Activated naive CD8-positive, alpha-beta T cell treated with anti-CD3 and anti-CD28 coated beads, Interleukin-2, amount 10 ng/mL, durations not matched to agents 7 days and 5 days (primary cell): ENCODE data around the gene ITGA7. TPM values are rescaled to one million over a fixed set of nuclear protein-coding genes. Genes with fewer than 3 reads are reported as not detected.

Experiments used
- ATAC-seq: fragments of 150-1000 bp; cut with Tn5 transposase; one replicate; pipeline ENCODE4 v1.10.0; 2021; ENCODE audit warnings: low read depth, moderate library complexity
- POLR2A ChIA-PET: fragments of 350-600 bp; sonication (Branson Sonifier 250); formaldehyde crosslinking; loops from one replicate; lab custom pipeline; 2021; ENCODE audit warnings: antibody characterized with exemption; lab: Charles Lee
- DNase-seq: peaks from one replicate; pipeline ENCODE4 v3.0.0; 2021
- H3K27ac Mint-ChIP-seq: one replicate; pipeline ENCODE4 v1.8.0; 2022; ENCODE audit warnings: mild to moderate bottlenecking, mixed read lengths
- H3K27me3 Mint-ChIP-seq: one replicate; pipeline ENCODE4 v1.8.0; 2022; ENCODE audit warnings: mild to moderate bottlenecking, moderate library complexity, mixed read lengths
- H3K36me3 Mint-ChIP-seq: one replicate; pipeline ENCODE4 v1.8.0; 2021; ENCODE audit warnings: mild to moderate bottlenecking, mixed read lengths
- H3K4me1 Mint-ChIP-seq: one replicate; pipeline ENCODE4 v1.8.0; 2021; ENCODE audit warnings: mixed read lengths
- H3K4me3 Mint-ChIP-seq: one replicate; pipeline ENCODE4 v1.8.0; 2022; ENCODE audit warnings: mild to moderate bottlenecking, moderate library complexity, mixed read lengths
- H3K9me3 Mint-ChIP-seq: one replicate; pipeline ENCODE4 v1.8.0; 2021; ENCODE audit warnings: mixed read lengths
- total RNA-seq, 2 experiments: library from RNA; stranded (reverse); gene quantifications; one replicate each; pipeline ENCODE4 v1.2.3, GENCODE V29; 2021

The ITGA7 gene
- total RNA-seq, 2 experiments from 2014 or later = 4.1 to 4.2 TPM

- POLR2A ChIA-PET = interaction anchor here (0.6 to 2.8 kb wide), 18 partner anchors 10 to 450 kb away, joined by 3 to 36 read pairs (median 5); partner anchors contain the start of genes BLOC1S1, CD63, ORMDL2 and PYM1
- no peaks in the 10 kb centered on the region for H3K9me3 Mint-ChIP-seq
- H3K4me3 Mint-ChIP-seq = peak overlapping the region; percentile 89
- H3K36me3 Mint-ChIP-seq = no peaks in the 10 kb centered on the region
- H3K27ac Mint-ChIP-seq = no peak overlapping the region
- no peak for DNase-seq
- ATAC-seq = no peak
- H3K27me3 Mint-ChIP-seq = peaks cover 4% of the 10 kb centered on the region
- peaks cover 32% of the 10 kb centered on the region for H3K4me1 Mint-ChIP-seq
Measured at GRCh38 chr12:55739025-55739378, 31.3 kb upstream of the ITGA7 start.

- DNase-seq = peak; percentile 73
- POLR2A ChIA-PET = interaction anchor here (0.6 to 2.8 kb wide), 19 partner anchors 9 to 451 kb away, joined by 3 to 36 read pairs (median 5); partner anchors contain the start of genes BLOC1S1, CD63, DNAJC14 and ORMDL2
- Mint-ChIP-seq H3K27me3 (peaks cover 4% of the 10 kb centered on the region), H3K27ac (peak overlapping the region; percentile 92), H3K9me3 (no peaks in the 10 kb centered on the region), H3K4me1 (peaks cover 32% of the 10 kb centered on the region), H3K4me3 (peak overlapping the region; percentile 89), H3K36me3 (no peaks in the 10 kb centered on the region)
- ATAC-seq = peak; percentile 74
Measured at GRCh38 chr12:55738123-55739024, 30.7 kb upstream of the ITGA7 start.

GRCh38 chr12:55737581-55738122 lies 29.9 kb upstream of the ITGA7 start:
- Mint-ChIP-seq H3K36me3 (no peaks in the 10 kb centered on the region), H3K27ac (peak overlapping the region; percentile 92), H3K9me3 (no peaks in the 10 kb centered on the region), H3K4me1 (peaks cover 31% of the 10 kb centered on the region), H3K27me3 (peaks cover 3% of the 10 kb centered on the region), H3K4me3 (peak overlapping the region; percentile 89)
- no peak for DNase-seq
- POLR2A ChIA-PET = interaction anchor here (0.6 to 2.8 kb wide), 14 partner anchors 8 to 380 kb away, joined by 3 to 36 read pairs (median 6); partner anchors contain the start of genes BLOC1S1, CD63, DNAJC14 and ORMDL2
- ATAC-seq = peak; percentile 19

GRCh38 chr12:55736780-55737580 lies 29.3 kb upstream of the ITGA7 start:
- ATAC-seq (peak; percentile 45), DNase-seq (peak; percentile 76)
- peak overlapping the region; percentile 92 for H3K27ac Mint-ChIP-seq
- POLR2A ChIA-PET = interaction anchor here (0.5 to 2.8 kb wide), 8 partner anchors 8 to 388 kb away, joined by 3 to 36 read pairs (median 8); partner anchors contain the start of genes BLOC1S1, CD63 and PYM1
- H3K27me3 Mint-ChIP-seq = no peaks in the 10 kb centered on the region
- H3K4me3 Mint-ChIP-seq = peak overlapping the region; percentile 89
- no peaks in the 10 kb centered on the region for H3K36me3 Mint-ChIP-seq
- no peaks in the 10 kb centered on the region for H3K9me3 Mint-ChIP-seq
- peaks cover 30% of the 10 kb centered on the region for H3K4me1 Mint-ChIP-seq

GRCh38 chr12:55736076-55736475 lies 28.4 kb upstream of the ITGA7 start:
- DNase-seq (no peak), ATAC-seq (no peak)
- Mint-ChIP-seq H3K4me3 (no peak overlapping the region), H3K4me1 (peaks cover 29% of the 10 kb centered on the region), H3K27ac (no peak overlapping the region), H3K36me3 (no peaks in the 10 kb centered on the region), H3K27me3 (no peaks in the 10 kb centered on the region), H3K9me3 (no peaks in the 10 kb centered on the region)
- POLR2A ChIA-PET = interaction anchor here (0.7 to 1.3 kb wide), 2 partner anchors 82 to 194 kb away, joined by 3 read pairs; partner anchors contain the start of gene ORMDL2

GRCh38 chr12:55734595-55734994 lies 26.9 kb upstream of the ITGA7 start:
- ATAC-seq (no peak), DNase-seq (no peak)
- Mint-ChIP-seq H3K4me1 (peaks cover 42% of the 10 kb centered on the region), H3K27ac (no peak overlapping the region), H3K27me3 (no peaks in the 10 kb centered on the region), H3K9me3 (no peaks in the 10 kb centered on the region), H3K36me3 (no peaks in the 10 kb centered on the region), H3K4me3 (no peak overlapping the region)
- POLR2A ChIA-PET = interaction anchor here (0.7 to 1.0 kb wide), 2 partner anchors 10 to 11 kb away, joined by 6 read pairs; no protein-coding TSS in a partner anchor

- Mint-ChIP-seq H3K9me3 (no peaks in the 10 kb centered on the region), H3K27ac (no peak overlapping the region), H3K4me3 (no peak overlapping the region), H3K36me3 (no peaks in the 10 kb centered on the region), H3K27me3 (no peaks in the 10 kb centered on the region), H3K4me1 (peaks cover 43% of the 10 kb centered on the region)
- POLR2A ChIA-PET = interaction anchor here (0.7 to 1.0 kb wide), 2 partner anchors 9 to 10 kb away, joined by 6 read pairs; no protein-coding TSS in a partner anchor
- DNase-seq = no peak
- ATAC-seq = no peak
Measured at GRCh38 chr12:55733858-55734257, 26.2 kb upstream of the ITGA7 start.

- peaks cover 38% of the 10 kb centered on the region for H3K4me1 Mint-ChIP-seq
- H3K27me3 Mint-ChIP-seq = no peaks in the 10 kb centered on the region
- DNase-seq (no peak), ATAC-seq (no peak)
- H3K27ac Mint-ChIP-seq = no peak overlapping the region
- POLR2A ChIA-PET = interaction anchor here (0.7 kb wide), 1 partner anchor 17 kb away, joined by 3 read pairs; the partner anchor contains the start of gene BLOC1S1
- no peaks in the 10 kb centered on the region for H3K9me3 Mint-ChIP-seq
- H3K36me3 Mint-ChIP-seq = no peaks in the 10 kb centered on the region
- no peak overlapping the region for H3K4me3 Mint-ChIP-seq
Measured at GRCh38 chr12:55733021-55733555, 25.4 kb upstream of the ITGA7 start.

- no peak for DNase-seq
- Mint-ChIP-seq H3K27me3 (no peaks in the 10 kb centered on the region), H3K27ac (peak overlapping the region; percentile 33), H3K4me1 (peaks cover 35% of the 10 kb centered on the region), H3K9me3 (no peaks in the 10 kb centered on the region), H3K36me3 (no peaks in the 10 kb centered on the region), H3K4me3 (no peak overlapping the region)
- POLR2A ChIA-PET = interaction anchor here (0.6 to 1.0 kb wide), 3 partner anchors 29 to 395 kb away, joined by 3 to 4 read pairs (median 3); no protein-coding TSS in a partner anchor
- ATAC-seq = no peak
Measured at GRCh38 chr12:55732288-55732687, 24.6 kb upstream of the ITGA7 start.

- no peaks in the 10 kb centered on the region for H3K9me3 Mint-ChIP-seq
- peaks cover 8% of the 10 kb centered on the region for H3K36me3 Mint-ChIP-seq
- DNase-seq (peak; percentile 71), ATAC-seq (peak; percentile 61)
- POLR2A ChIA-PET = interaction anchor here (0.5 to 2.9 kb wide), 20 partner anchors 8 to 995 kb away, joined by 3 to 36 read pairs (median 5); partner anchors contain the start of genes BLOC1S1, DNAJC14, NACA and ORMDL2
- peaks cover 41% of the 10 kb centered on the region for H3K4me1 Mint-ChIP-seq
- H3K4me3 Mint-ChIP-seq = peak overlapping the region; percentile 85
- H3K27me3 Mint-ChIP-seq = no peaks in the 10 kb centered on the region
- peak overlapping the region; percentile 86 for H3K27ac Mint-ChIP-seq
Measured at GRCh38 chr12:55729819-55730818, 22.4 kb upstream of the ITGA7 start.
